Measurements from ENCODE around the gene MYL3. TPM values are rescaled to one million over a fixed set of nuclear protein-coding genes. Genes with fewer than 3 reads are reported as not detected.

Gene MYL3
- total RNA-seq, 1 donor from 2014 or later: not detected

- DNase-seq (ENCODE audit: low spot score in 2 of 2) (peak; percentile 73 to 84), FAIRE-seq (no peak)
Measured at GRCh38 chr3:46866720-46867549, 3.7 kb upstream of the MYL3 start.

GRCh38 chr3:46866032-46866595 lies 2.9 kb upstream of the MYL3 start:
- FAIRE-seq (no peak), DNase-seq (ENCODE audit: low spot score in 2 of 2) (no peak)

GRCh38 chr3:46865546-46865945 lies 2.3 kb upstream of the MYL3 start:
- no peak for DNase-seq (ENCODE audit: low spot score in 2 of 2)
- FAIRE-seq: no peak

- no peak for FAIRE-seq
Measured at GRCh38 chr3:46865031-46865507, 1.8 kb upstream of the MYL3 start.

GRCh38 chr3:46864061-46864881 lies 1.0 kb upstream of the MYL3 start:
- DNase-seq (ENCODE audit: low spot score in 2 of 2) (no peak), FAIRE-seq (no peak)

More at GRCh38 chr3:46865031-46865507, 1.8 kb upstream of the MYL3 start:
- DNase-seq (ENCODE audit: low spot score in 2 of 2): no peak

- no peak for DNase-seq (ENCODE audit: low spot score in 2 of 2)
- FAIRE-seq: no peak
Measured at GRCh38 chr3:46862369-46863025, 747 bp downstream of the MYL3 start.

- DNase-seq (ENCODE audit: low spot score in 2 of 2) (no peak), FAIRE-seq (no peak)
Measured at GRCh38 chr3:46861605-46862368, 1.5 kb downstream of the MYL3 start.

GRCh38 chr3:46860810-46861604 lies 2.2 kb downstream of the MYL3 start:
- DNase-seq (ENCODE audit: low spot score in 2 of 2) (no peak), FAIRE-seq (no peak)

GRCh38 chr3:46860017-46860809 lies 3.0 kb downstream of the MYL3 start:
- FAIRE-seq (no peak), DNase-seq (ENCODE audit: low spot score in 2 of 2) (no peak)

GRCh38 chr3:46859001-46859710 lies 4.1 kb downstream of the MYL3 start:
- no peak for FAIRE-seq
- DNase-seq (ENCODE audit: low spot score in 2 of 2): no peak

- no peak for FAIRE-seq
- DNase-seq (ENCODE audit: low spot score in 2 of 2): no peak
Measured at GRCh38 chr3:46858456-46858855, 4.8 kb downstream of the MYL3 start.

- FAIRE-seq (no peak), DNase-seq (ENCODE audit: low spot score in 2 of 2) (no peak)
Measured at GRCh38 chr3:46857485-46858341, 5.5 kb downstream of the MYL3 start.

- FAIRE-seq (no peak), DNase-seq (ENCODE audit: low spot score in 2 of 2) (no peak)
Measured at GRCh38 chr3:46856576-46857471, 6.4 kb downstream of the MYL3 start.

GRCh38 chr3:46854555-46854991 lies 8.7 kb downstream of the MYL3 start:
- FAIRE-seq: no peak
- DNase-seq (ENCODE audit: low spot score in 2 of 2): no peak
